Fibroblast of lung (primary cell): ENCODE measurements around the gene CRACR2B. TPM values are rescaled to one million over a fixed set of nuclear protein-coding genes. Genes with fewer than 3 reads are reported as not detected.

ENCODE experiments used
- DNase-seq, 2 donors: peaks; one replicate each; pipeline versions ENCODE4 v3.0.0 to v3.0.0-alpha.2; 2010; ENCODE audit warnings: low read depth in 2 of 2
- H2AFZ ChIP-seq: 2 replicates; pipeline ENCODE4 v1.5.1; 2012; ENCODE audit warnings: low read length, control low read depth, inconsistent platforms
- H3K27ac ChIP-seq: 2 replicates; pipeline ENCODE4 v1.5.1; 2011; ENCODE audit warnings: low read length, control low read depth; ENCODE audit not compliant: insufficient read depth
- H3K27me3 ChIP-seq: 2 replicates; pipeline ENCODE4 v1.5.1; 2011; ENCODE audit warnings: mild to moderate bottlenecking, low read length; ENCODE audit not compliant: control insufficient read depth, insufficient read depth
- H3K36me3 ChIP-seq: 2 replicates; pipeline ENCODE4 v1.5.1; 2011; ENCODE audit warnings: low read length; ENCODE audit not compliant: control insufficient read depth, insufficient read depth
- H3K4me1 ChIP-seq: 2 replicates; pipeline ENCODE4 v1.5.1; 2011; ENCODE audit warnings: low read length; ENCODE audit not compliant: control insufficient read depth, insufficient read depth; ENCODE audit errors: extremely low read depth
- H3K4me2 ChIP-seq: 2 replicates; pipeline ENCODE4 v1.5.1; 2011; ENCODE audit warnings: low read length, control low read depth; ENCODE audit not compliant: insufficient read depth; ENCODE audit errors: extremely low read depth
- H3K4me3 ChIP-seq, 4 experiments: fragments of 200-600 bp in 1 of 4; sonication (generic) in 1 of 4; replicated peaks in 1 of 4; 2 replicates each; pipeline ENCODE4 v1.5.1; 2011 to 2016; ENCODE audit warnings: low read length in 4 of 4, low read depth in 3 of 4, mild to moderate bottlenecking in 3 of 4, control low read depth in 2 of 4, inconsistent platforms in 1 of 4, mixed read lengths in 1 of 4; ENCODE audit not compliant: insufficient read depth in 1 of 4; ENCODE audit errors: control extremely low read depth in 1 of 4
- H3K79me2 ChIP-seq: 2 replicates; pipeline ENCODE4 v1.5.1; 2012; ENCODE audit warnings: mild to moderate bottlenecking, low read length, inconsistent platforms; ENCODE audit not compliant: control insufficient read depth, insufficient read depth
- H3K9ac ChIP-seq: 2 replicates; pipeline ENCODE4 v1.5.1; 2011; ENCODE audit warnings: mild to moderate bottlenecking, low read length, control low read depth; ENCODE audit not compliant: insufficient read depth
- H3K9me3 ChIP-seq: 2 replicates; pipeline ENCODE4 v1.5.1; 2012; ENCODE audit warnings: low read depth, low read length; ENCODE audit not compliant: control insufficient read depth, insufficient read depth
- H4K20me1 ChIP-seq: 2 replicates; pipeline ENCODE4 v1.5.1; 2011; ENCODE audit warnings: low read length; ENCODE audit not compliant: control insufficient read depth, insufficient read depth; ENCODE audit errors: extremely low read depth
- CTCF ChIP-seq, 2 donors: IDR thresholded peaks in 1 of 2; conservative IDR thresholded peaks in 1 of 2; 1 replicate in 1 of 2; 2 replicates in 1 of 2; pipeline ENCODE4 v1.5.1; 2011 to 2012; ENCODE audit warnings: low read length in 2 of 2, control low read depth in 1 of 2, inconsistent platforms in 1 of 2, low read depth in 1 of 2, mild to moderate bottlenecking in 1 of 2
- polyA plus RNA-seq, 2 donors: library from polyadenylated mRNA; depleted of rRNA in 1 of 2; stranded (reverse) in 1 of 2; unstranded in 1 of 2; fragments of >200 nt; gene quantifications; 2 replicates each; pipeline ENCODE4 v1.2.1, GENCODE V29; 2011 to 2012; ENCODE audit warnings: missing spikeins in 1 of 2
- total RNA-seq: library from RNA; depleted of rRNA; stranded (reverse); fragments of >200 nt; gene quantifications from 2 replicates; pipeline ENCODE4 v1.2.1, GENCODE V29; 2014

Gene CRACR2B
- total and polyA plus RNA-seq, 2 donors (not counting 1 experiment from before 2014, with no cell fraction given): 0.11 to 0.66 TPM

- H3K9ac ChIP-seq: no peak overlapping the region
- no peak overlapping the region for H2AFZ ChIP-seq
- no peak for TF ChIP-seq CTCF (conservative IDR thresholded peaks at IDR 0.05 in 1 of 2, IDR thresholded peaks at IDR 0.05 in 1 of 2; ENCODE audit: low read depth in 1 of 2, low read length in 2 of 2)
- H3K27ac ChIP-seq: no peak overlapping the region
- no peak for DNase-seq
- H3K4me2 ChIP-seq: no peak overlapping the region
- no peaks in the 10 kb centered on the region for H4K20me1 ChIP-seq
- no peaks in the 10 kb centered on the region for H3K79me2 ChIP-seq
- no peaks in the 10 kb centered on the region for H3K27me3 ChIP-seq
- H3K4me1 ChIP-seq: no peaks in the 10 kb centered on the region
- H3K9me3 ChIP-seq: no peaks in the 10 kb centered on the region
- no peaks in the 10 kb centered on the region for H3K36me3 ChIP-seq
- H3K4me3 ChIP-seq: no peak overlapping the region
Measured at GRCh38 chr11:880447-880846, 52.7 kb downstream of the CRACR2B start.

Other genes starting within 250 kb of the CRACR2B start
- gene IRF7, start 212.0 kb upstream of the CRACR2B start, total RNA-seq: 9.1 and 11.3 TPM in 2 replicates
- 1.3 and 1.6 TPM in 2 replicates for gene IRF7, start 212.0 kb upstream of the CRACR2B start, polyA plus RNA-seq
- gene CDHR5, start 203.0 kb upstream of the CRACR2B start, total RNA-seq: not detected in 2 replicates
- not detected in 2 replicates for gene CDHR5, start 203.0 kb upstream of the CRACR2B start, polyA plus RNA-seq
- gene SCT, start 200.7 kb upstream of the CRACR2B start, total RNA-seq: not detected in 2 replicates
- not detected in 2 replicates for gene SCT, start 200.7 kb upstream of the CRACR2B start, polyA plus RNA-seq
- 0.17 TPM in 1 of 2 replicates, not detected in the other for gene DRD4, start 190.7 kb upstream of the CRACR2B start, total RNA-seq
- gene DRD4, start 190.7 kb upstream of the CRACR2B start, polyA plus RNA-seq: not detected in 2 replicates
- gene DEAF1, start 132.7 kb upstream of the CRACR2B start, total RNA-seq: 28.2 and 38.3 TPM in 2 replicates
- gene DEAF1, start 132.7 kb upstream of the CRACR2B start, polyA plus RNA-seq: 9.7 and 14.4 TPM in 2 replicates
- 7.4 and 10.6 TPM in 2 replicates for gene TMEM80, start 132.1 kb upstream of the CRACR2B start, total RNA-seq
- gene TMEM80, start 132.1 kb upstream of the CRACR2B start, polyA plus RNA-seq: 8.0 and 15.3 TPM in 2 replicates
- gene EPS8L2, start 121.7 kb upstream of the CRACR2B start, total RNA-seq: 24.1 and 54.2 TPM in 2 replicates
- gene EPS8L2, start 121.7 kb upstream of the CRACR2B start, polyA plus RNA-seq: 17.0 and 18.4 TPM in 2 replicates
- 99.4 and 150 TPM in 2 replicates for gene TALDO1, start 80.5 kb upstream of the CRACR2B start, total RNA-seq
- gene TALDO1, start 80.5 kb upstream of the CRACR2B start, polyA plus RNA-seq: 136 and 189 TPM in 2 replicates
- 19.0 and 20.3 TPM in 2 replicates for gene GATD1, start 50.4 kb upstream of the CRACR2B start, total RNA-seq
- 13.9 and 14.7 TPM in 2 replicates for gene GATD1, start 50.4 kb upstream of the CRACR2B start, polyA plus RNA-seq
- 0.26 and 1.3 TPM in 2 replicates for gene CEND1, start 37.8 kb upstream of the CRACR2B start, total RNA-seq
- 0.25 and 0.71 TPM in 2 replicates for gene CEND1, start 37.8 kb upstream of the CRACR2B start, polyA plus RNA-seq
- 8.0 and 9.9 TPM in 2 replicates for gene SLC25A22, start 29.6 kb upstream of the CRACR2B start, total RNA-seq
- 10.4 and 19.9 TPM in 2 replicates for gene SLC25A22, start 29.6 kb upstream of the CRACR2B start, polyA plus RNA-seq
- gene PIDD1, start 22.7 kb upstream of the CRACR2B start, total RNA-seq: 7.4 and 14.2 TPM in 2 replicates
- gene PIDD1, start 22.7 kb upstream of the CRACR2B start, polyA plus RNA-seq: 2.2 and 3.8 TPM in 2 replicates
- gene RPLP2, start 18.0 kb upstream of the CRACR2B start, total RNA-seq: 282 and 294 TPM in 2 replicates
- gene RPLP2, start 18.0 kb upstream of the CRACR2B start, polyA plus RNA-seq: 741 and 904 TPM in 2 replicates
- gene PNPLA2, start 9.0 kb upstream of the CRACR2B start, total RNA-seq: 16.2 and 33.9 TPM in 2 replicates
- 16.2 and 17.0 TPM in 2 replicates for gene PNPLA2, start 9.0 kb upstream of the CRACR2B start, polyA plus RNA-seq
- gene CD151, start 5.0 kb downstream of the CRACR2B start, total RNA-seq: 408 and 547 TPM in 2 replicates
- 711 and 748 TPM in 2 replicates for gene CD151, start 5.0 kb downstream of the CRACR2B start, polyA plus RNA-seq
- gene POLR2L, start 14.6 kb downstream of the CRACR2B start, total RNA-seq: 106 and 196 TPM in 2 replicates
- gene POLR2L, start 14.6 kb downstream of the CRACR2B start, polyA plus RNA-seq: 181 and 317 TPM in 2 replicates
- gene TSPAN4, start 14.9 kb downstream of the CRACR2B start, total RNA-seq: 133 and 191 TPM in 2 replicates
- 102 and 133 TPM in 2 replicates for gene TSPAN4, start 14.9 kb downstream of the CRACR2B start, polyA plus RNA-seq
- 49.6 and 54.3 TPM in 2 replicates for gene CHID1, start 82.9 kb downstream of the CRACR2B start, total RNA-seq
- gene CHID1, start 82.9 kb downstream of the CRACR2B start, polyA plus RNA-seq: 59.9 and 68.4 TPM in 2 replicates
- gene AP2A2, start 98.0 kb downstream of the CRACR2B start, total RNA-seq: 19.8 and 21.6 TPM in 2 replicates
- 46.1 and 65.6 TPM in 2 replicates for gene AP2A2, start 98.0 kb downstream of the CRACR2B start, polyA plus RNA-seq
- gene MUC6, start 208.8 kb downstream of the CRACR2B start, total RNA-seq: not detected in 2 replicates
- not detected in 2 replicates for gene MUC6, start 208.8 kb downstream of the CRACR2B start, polyA plus RNA-seq
- gene MUC2, start 247.0 kb downstream of the CRACR2B start, total RNA-seq: not detected in 2 replicates
- not detected in 2 replicates for gene MUC2, start 247.0 kb downstream of the CRACR2B start, polyA plus RNA-seq